ENCODE data around the gene KCNQ1OT1.

GRCh38 chr11:2719831-2720590 lies 20.2 kb upstream of the KCNQ1OT1 start:
- TF ChIP-seq CTCF (conservative IDR thresholded peaks at IDR 0.05 in 1 of 2, IDR thresholded peaks at IDR 0.05 in 1 of 2; ENCODE audit: extremely low read depth in 1 of 2, insufficient read depth in 1 of 2, low read depth in 1 of 2, low read length in 2 of 2), result no peak
- no peak for TF ChIP-seq EZH2 (IDR thresholded peaks at IDR 0.05; ENCODE audit: borderline replicate concordance, low read length)

Measured in mammary epithelial cell (primary cell).